SK-N-SH (cell line): ENCODE measurements around the gene JMJD8. TPM values are rescaled to one million over a fixed set of nuclear protein-coding genes. Genes with fewer than 3 reads are reported as not detected.

Source experiments
- CTCF ChIA-PET: fragments of 300-600, 350-600 bp; formaldehyde crosslinking; extraction: SDS; loops from one replicate; lab custom pipeline; 2021; lab: Yijun Ruan, JAX
- POLR2A ChIA-PET: fragments of 350-600 bp; sonication (Branson Sonifier 250); formaldehyde crosslinking; extraction: SDS; loops from one replicate; lab custom pipeline; 2020; ENCODE audit warnings: antibody characterized with exemption, inconsistent platforms; lab: Yijun Ruan, JAX
- DNase-seq: peaks from one replicate; pipeline ENCODE4 v3.0.0; 2012
- H2AFZ ChIP-seq: fragments of 200-600 bp; sonication (generic); 2 replicates; pipeline ENCODE4 v1.8.1; 2016; ENCODE audit warnings: antibody characterized with exemption, mild to moderate bottlenecking, low read depth
- H3F3A ChIP-seq: fragments of 200-600 bp; sonication (generic); replicated peaks from 2 replicates; pipeline ENCODE3; 2016; ENCODE audit warnings: antibody characterized with exemption, mild to moderate bottlenecking; ENCODE audit not compliant: insufficient read depth
- H3K27ac ChIP-seq, 2 experiments: fragments of 200-500 bp in 1 of 2; fragments of 200-600 bp in 1 of 2; sonication (Bioruptor generic) in 1 of 2; sonication (generic), shearing (Covaris generic) in 1 of 2; 2 replicates each; pipeline versions ENCODE4 v1.5.1 to v1.6.1; 2014 to 2016; ENCODE audit warnings: low read depth in 2 of 2, inconsistent platforms in 1 of 2, low read length in 1 of 2, mild to moderate bottlenecking in 1 of 2, mixed read lengths in 1 of 2
- H3K27me3 ChIP-seq: fragments of 200-600 bp; sonication (generic), shearing (Covaris generic); 2 replicates; pipeline ENCODE4 v1.6.1; 2016; ENCODE audit warnings: mixed run types; ENCODE audit not compliant: insufficient read depth
- H3K36me3 ChIP-seq, 2 experiments: fragments of 200-500 bp in 1 of 2; fragments of 200-600 bp in 1 of 2; sonication (Bioruptor generic) in 1 of 2; sonication (generic) in 1 of 2; replicated peaks in 1 of 2; 2 replicates each; pipeline versions ENCODE3 to v1.5.1; 2014 to 2016; ENCODE audit warnings: low read length in 1 of 2, mild to moderate bottlenecking in 1 of 2; ENCODE audit not compliant: insufficient read depth in 2 of 2, control insufficient read depth in 1 of 2
- H3K4me1 ChIP-seq, 2 experiments: fragments of 200-500 bp in 1 of 2; fragments of 200-600 bp in 1 of 2; sonication (Bioruptor generic) in 1 of 2; sonication (generic), shearing (Covaris generic) in 1 of 2; 2 replicates each; pipeline versions ENCODE4 v1.5.1 to v1.6.1; 2014 to 2016; ENCODE audit warnings: low read depth in 1 of 2, low read length in 1 of 2, mixed run types in 1 of 2; ENCODE audit not compliant: insufficient read depth in 2 of 2, control insufficient read depth in 1 of 2
- H3K4me2 ChIP-seq: fragments of 200-600 bp; sonication (generic), shearing (Covaris generic); 2 replicates; pipeline ENCODE4 v1.6.1; 2017; ENCODE audit warnings: mixed run types
- H3K4me3 ChIP-seq, 2 experiments: fragments of 200-500 bp in 1 of 2; fragments of 200-600 bp in 1 of 2; sonication (Bioruptor generic) in 1 of 2; sonication (generic), shearing (Covaris generic) in 1 of 2; 2 replicates each; pipeline versions ENCODE4 v1.5.1 to v1.8.1; 2014 to 2016; ENCODE audit warnings: low read depth in 2 of 2, inconsistent platforms in 1 of 2, low read length in 1 of 2, mild to moderate bottlenecking in 1 of 2, mixed read lengths in 1 of 2, moderate library complexity in 1 of 2
- H3K79me2 ChIP-seq: fragments of 200-600 bp; sonication (generic); 2 replicates; pipeline ENCODE4 v1.8.1; 2017; ENCODE audit warnings: mild to moderate bottlenecking; ENCODE audit not compliant: insufficient read depth
- H3K9ac ChIP-seq: fragments of 200-600 bp; sonication (generic); 2 replicates; pipeline ENCODE4 v1.6.1; 2017; ENCODE audit warnings: mixed run types
- H3K9me2 ChIP-seq: fragments of 200-600 bp; sonication (generic); 2 replicates; pipeline ENCODE4 v1.6.1; 2017; ENCODE audit warnings: mixed run types
- H3K9me3 ChIP-seq: fragments of 200-600 bp; sonication (generic); 2 replicates; pipeline ENCODE4 v1.6.1; 2017; ENCODE audit warnings: mixed run types, mild to moderate bottlenecking, moderate library complexity
- H4K20me1 ChIP-seq: fragments of 200-600 bp; sonication (generic); 2 replicates; pipeline ENCODE4 v1.6.1; 2017; ENCODE audit warnings: mild to moderate bottlenecking, mixed run types; ENCODE audit not compliant: insufficient read depth
- CHD2 ChIP-seq: fragments of 150-350 bp; IDR thresholded peaks from 2 replicates; pipeline ENCODE4 v1.6.1; 2018; ENCODE audit warnings: low read length; ENCODE audit not compliant: partially characterized antibody
- EZH2phosphoT487 ChIP-seq: fragments of 200-600 bp; sonication (generic); IDR thresholded peaks from 2 replicates; pipeline ENCODE4 v1.6.1; 2017; ENCODE audit warnings: low read depth, mixed run types, mild to moderate bottlenecking, antibody characterized with exemption, moderate library complexity, borderline replicate concordance
- FOXJ3 ChIP-seq: sonication (generic); formaldehyde crosslinking; IDR thresholded peaks from 2 replicates; pipeline ENCODE4 v1.5.1; 2020; ENCODE audit warnings: mild to moderate bottlenecking, missing genetic modification reagents
- JUND ChIP-seq: IDR thresholded peaks from 2 replicates; pipeline ENCODE4 v1.4.0; 2012
- NFIC ChIP-seq: IDR thresholded peaks from 2 replicates; pipeline ENCODE4 v1.4.0; 2012; ENCODE audit warnings: borderline replicate concordance
- RAD21 ChIP-seq: IDR thresholded peaks from 2 replicates; pipeline ENCODE4 v1.6.1; 2012; ENCODE audit warnings: mild to moderate bottlenecking, low read length
- RFX5 ChIP-seq: IDR thresholded peaks from 2 replicates; pipeline ENCODE4 v1.6.1; 2012; ENCODE audit warnings: mild to moderate bottlenecking, improper control_type of control experiment, low read length
- RXRA ChIP-seq: IDR thresholded peaks from 2 replicates; pipeline ENCODE4 v1.4.0; 2012; ENCODE audit warnings: low read depth, mild to moderate bottlenecking, borderline replicate concordance
- TAF1 ChIP-seq: IDR thresholded peaks from 2 replicates; pipeline ENCODE4 v1.6.1; 2012; ENCODE audit warnings: low read depth, mild to moderate bottlenecking, low read length, moderate library complexity, borderline replicate concordance
- TCF12 ChIP-seq: IDR thresholded peaks from 2 replicates; pipeline ENCODE4 v1.4.0; 2012
- TEAD4 ChIP-seq: IDR thresholded peaks from 2 replicates; pipeline ENCODE4 v1.4.0; 2012; ENCODE audit warnings: mild to moderate bottlenecking, borderline replicate concordance; ENCODE audit not compliant: insufficient read depth
- WGBS: methylation state at CpG from one replicate; pipeline ENCODE4 v1.1.6; 2017; ENCODE audit warnings: low lambda C conversion rate; 5-methylcytosine and 5-hydroxymethylcytosine counted together
- polyA plus RNA-seq, 3 experiments: library from polyadenylated mRNA; depleted of rRNA; stranded (reverse); fragments of >200 nt; gene quantifications; 2 replicates each; pipeline ENCODE4 v1.2.3, GENCODE V29; 2012
- TF ChIP-seq, protein P1 (sequence below): IDR thresholded peaks from 2 replicates; pipeline ENCODE4 v1.4.0; 2012; ENCODE audit warnings: low read depth
- TF ChIP-seq, protein P2 (sequence below): IDR thresholded peaks from 2 replicates; pipeline ENCODE4 v1.6.1; 2012; ENCODE audit warnings: mild to moderate bottlenecking, low read depth, low read length, moderate library complexity

JMJD8 gene
- polyA plus RNA-seq, 1 of the 3 experiments (the other 2 are of a cell fraction): 67.0 TPM

DNA sequence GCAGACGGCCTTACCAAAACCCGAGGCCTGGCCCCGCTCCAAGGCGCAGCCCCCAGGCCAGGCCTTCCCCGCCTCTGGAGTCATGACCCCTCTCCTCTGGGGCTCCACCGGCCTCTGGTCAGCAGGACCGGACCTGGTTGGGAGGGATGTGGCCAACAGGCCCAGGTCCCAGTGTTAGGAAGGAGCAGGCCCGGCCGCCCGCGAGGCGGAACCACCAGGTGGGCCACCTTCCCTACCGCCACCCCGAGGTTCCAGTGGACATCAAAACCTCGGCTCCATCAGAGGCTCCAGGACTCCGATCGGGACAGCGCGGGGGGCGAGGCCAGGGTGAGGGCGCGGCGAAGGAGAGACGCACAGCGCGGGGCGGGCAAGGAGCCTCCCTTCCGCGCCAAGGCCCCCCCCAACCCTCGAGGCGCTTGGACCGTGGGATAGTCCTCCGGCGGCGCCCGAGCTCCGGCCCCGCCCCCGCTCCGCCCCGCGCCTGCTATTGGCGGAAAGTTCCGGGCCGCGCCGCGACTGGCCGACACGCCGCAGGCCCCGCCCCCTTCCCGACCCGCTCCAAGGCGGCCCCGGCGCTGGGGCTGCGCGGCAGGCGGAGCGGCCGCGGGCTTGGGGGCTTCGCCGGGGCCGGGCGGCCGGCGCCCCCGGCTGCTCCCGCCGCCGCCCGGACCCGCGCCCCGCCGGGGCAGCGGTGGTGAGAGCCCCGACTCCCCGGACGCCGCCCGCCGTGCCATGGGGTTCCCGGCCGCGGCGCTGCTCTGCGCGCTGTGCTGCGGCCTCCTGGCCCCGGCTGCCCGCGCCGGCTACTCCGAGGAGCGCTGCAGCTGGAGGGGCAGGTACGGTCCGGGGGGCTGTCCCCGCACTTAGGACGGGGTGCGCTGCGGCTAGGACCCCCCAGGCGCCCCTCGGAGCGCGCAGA, 30.7 kb upstream of the JMJD8 start, which contains the start of gene METRN:
METRN (plus strand) TSS at position 561 of the 919 bp plus-strand sequence; CDS start at position 733, 172 bp downstream.
- TF ChIP-seq, protein P1, sequence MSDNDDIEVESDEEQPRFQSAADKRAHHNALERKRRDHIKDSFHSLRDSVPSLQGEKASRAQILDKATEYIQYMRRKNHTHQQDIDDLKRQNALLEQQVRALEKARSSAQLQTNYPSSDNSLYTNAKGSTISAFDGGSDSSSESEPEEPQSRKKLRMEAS: peak; percentile 83
- no peak for TF ChIP-seq FOXJ3 (CRISPR knock-in tag)
- Histone ChIP-seq H3K9me2 (no peaks in the 10 kb centered on the region), H3K4me2 (peak within 1 kb of the TSS; percentile 93), H3K36me3 (peaks cover 0 to 4% of the 10 kb centered on the region in 2 experiments), H3K9me3 (no peaks in the 10 kb centered on the region), H3K27me3 (no peaks in the 10 kb centered on the region), H3K4me1 (peaks cover 23 to 51% of the 10 kb centered on the region in 2 experiments; a peak in 3 of 4 replicates), H2AFZ (no peak within 1 kb of the TSS), H3K4me3 (peak within 1 kb of the TSS; percentile 66 to 70), H3K27ac (peak within 1 kb of the TSS; percentile 56 to 91; a peak in 3 of 4 replicates), H4K20me1 (peaks cover 12% of the 10 kb centered on the region; the same call in 1 of the 2 replicates), H3K9ac (peak within 1 kb of the TSS; percentile 67), H3K79me2 (0 out of 2 replicates have a peak, but pooled peaks cover 2% of the 10 kb centered on the region), H3F3A (peaks cover 32% of the 10 kb centered on the region)
- peak; percentile 92 for DNase-seq
- ChIA-PET POLR2A (interaction anchor here (1.2 to 2.6 kb wide), 5 partner anchors 8 to 54 kb away, joined by 3 to 13 read pairs (median 4); partner anchors contain the start of gene CCDC78), CTCF (interaction anchor here (1.1 to 22.4 kb wide), 8 partner anchors 10 to 70 kb away, joined by 4 to 358 read pairs (median 20); partner anchors contain the start of genes ANTKMT, CCDC78, CHTF18 and CIAO3)
- 77% methylated on average over 5 of the region's 108 CpGs for WGBS

DNA sequence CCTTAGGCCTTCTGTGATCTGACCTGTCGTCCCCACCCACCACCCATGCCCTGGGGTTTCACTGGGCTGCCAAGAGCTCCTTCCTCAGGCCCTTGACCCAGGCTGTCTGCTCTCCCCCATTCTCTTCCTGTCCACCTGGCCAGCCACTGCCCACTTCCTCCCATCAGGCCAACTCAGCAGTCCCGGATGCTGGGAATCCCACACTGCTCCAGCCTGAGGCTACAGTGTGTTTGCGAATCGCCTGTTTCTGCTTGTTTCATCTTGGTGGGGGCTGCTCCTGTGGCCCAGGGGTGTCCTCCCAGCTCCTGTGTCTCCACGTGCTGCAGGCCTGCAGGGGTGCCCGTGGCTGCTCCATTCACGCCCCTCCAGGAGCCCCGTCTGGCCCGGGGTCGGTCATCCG, 29.9 kb upstream of the JMJD8 start:
- H3K36me3 ChIP-seq: peaks cover 0 to 4% of the 10 kb centered on the region in 2 experiments
- no peak for DNase-seq
- peak overlapping the region in 1 of 2 experiments; percentile 35; a peak in 1 of 4 replicates for H3K27ac ChIP-seq
- no peaks in the 10 kb centered on the region for H3K27me3 ChIP-seq
- peaks cover 23 to 51% of the 10 kb centered on the region in 2 experiments; a peak in 2 of 4 replicates for H3K4me1 ChIP-seq
- no peak overlapping the region for H2AFZ ChIP-seq
- H3K9me3 ChIP-seq: no peaks in the 10 kb centered on the region
- ChIA-PET CTCF (interaction anchor here (1.1 to 22.4 kb wide), 6 partner anchors 10 to 71 kb away, joined by 4 to 358 read pairs (median 17); partner anchors contain the start of genes ANTKMT, CCDC78, CHTF18 and CIAO3), POLR2A (interaction anchor here (1.2 to 1.4 kb wide), 2 partner anchors 11 to 14 kb away, joined by 3 to 4 read pairs; no protein-coding TSS in a partner anchor)
- H4K20me1 ChIP-seq: peaks cover 12% of the 10 kb centered on the region; the same call in 1 of the 2 replicates
- H3K4me2 ChIP-seq: peak overlapping the region; percentile 73
- no peak overlapping the region for H3K9ac ChIP-seq
- peaks cover 28% of the 10 kb centered on the region for H3F3A ChIP-seq
- H3K79me2 ChIP-seq: 0 out of 2 replicates have a peak, but pooled peaks cover 2% of the 10 kb centered on the region
- H3K9me2 ChIP-seq: no peaks in the 10 kb centered on the region
- 88% methylated on average over 10 of the region's 11 CpGs for WGBS
- TF ChIP-seq TEAD4: no peak
- no peak for TF ChIP-seq JUND
- no peak for TF ChIP-seq NFIC
- TF ChIP-seq CHD2: no peak
- TF ChIP-seq TAF1: no peak
- no peak for TF ChIP-seq TCF12
- no peak for TF ChIP-seq EZH2phosphoT487
- TF ChIP-seq RXRA: no peak
- TF ChIP-seq RAD21: no peak
- TF ChIP-seq, protein P2, sequence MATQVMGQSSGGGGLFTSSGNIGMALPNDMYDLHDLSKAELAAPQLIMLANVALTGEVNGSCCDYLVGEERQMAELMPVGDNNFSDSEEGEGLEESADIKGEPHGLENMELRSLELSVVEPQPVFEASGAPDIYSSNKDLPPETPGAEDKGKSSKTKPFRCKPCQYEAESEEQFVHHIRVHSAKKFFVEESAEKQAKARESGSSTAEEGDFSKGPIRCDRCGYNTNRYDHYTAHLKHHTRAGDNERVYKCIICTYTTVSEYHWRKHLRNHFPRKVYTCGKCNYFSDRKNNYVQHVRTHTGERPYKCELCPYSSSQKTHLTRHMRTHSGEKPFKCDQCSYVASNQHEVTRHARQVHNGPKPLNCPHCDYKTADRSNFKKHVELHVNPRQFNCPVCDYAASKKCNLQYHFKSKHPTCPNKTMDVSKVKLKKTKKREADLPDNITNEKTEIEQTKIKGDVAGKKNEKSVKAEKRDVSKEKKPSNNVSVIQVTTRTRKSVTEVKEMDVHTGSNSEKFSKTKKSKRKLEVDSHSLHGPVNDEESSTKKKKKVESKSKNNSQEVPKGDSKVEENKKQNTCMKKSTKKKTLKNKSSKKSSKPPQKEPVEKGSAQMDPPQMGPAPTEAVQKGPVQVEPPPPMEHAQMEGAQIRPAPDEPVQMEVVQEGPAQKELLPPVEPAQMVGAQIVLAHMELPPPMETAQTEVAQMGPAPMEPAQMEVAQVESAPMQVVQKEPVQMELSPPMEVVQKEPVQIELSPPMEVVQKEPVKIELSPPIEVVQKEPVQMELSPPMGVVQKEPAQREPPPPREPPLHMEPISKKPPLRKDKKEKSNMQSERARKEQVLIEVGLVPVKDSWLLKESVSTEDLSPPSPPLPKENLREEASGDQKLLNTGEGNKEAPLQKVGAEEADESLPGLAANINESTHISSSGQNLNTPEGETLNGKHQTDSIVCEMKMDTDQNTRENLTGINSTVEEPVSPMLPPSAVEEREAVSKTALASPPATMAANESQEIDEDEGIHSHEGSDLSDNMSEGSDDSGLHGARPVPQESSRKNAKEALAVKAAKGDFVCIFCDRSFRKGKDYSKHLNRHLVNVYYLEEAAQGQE: no peak
- TF ChIP-seq RFX5: no peak
- H3K4me3 ChIP-seq: no peak overlapping the region; a peak in 1 of 4 replicates
